Neural cell (in vitro differentiated cells): Measurements from ENCODE around the gene GAN. TPM values are rescaled to one million over a fixed set of nuclear protein-coding genes. Genes with fewer than 3 reads are reported as not detected.

Source experiments
- H2AFZ ChIP-seq: fragments of 200-600, 300-800 bp; sonication (generic), shearing (Covaris generic); 2 replicates; pipeline ENCODE4 v1.6.0; 2014; ENCODE audit warnings: low read depth, mild to moderate bottlenecking, antibody characterized with exemption, low read length, moderate library complexity
- H3F3A ChIP-seq: fragments of 200-600 bp; shearing (Covaris generic); 2 replicates; pipeline ENCODE4 v1.6.1; 2016; ENCODE audit warnings: mild to moderate bottlenecking, moderate library complexity, mixed read lengths, antibody characterized with exemption, low read length; ENCODE audit not compliant: insufficient read depth, poor library complexity, severe bottlenecking
- H3K27ac ChIP-seq: fragments of 200-600, 300-800 bp; sonication (generic), shearing (Covaris generic); 2 replicates; pipeline ENCODE4 v1.5.1; 2014; ENCODE audit warnings: mild to moderate bottlenecking, low read length, moderate library complexity
- H3K27me3 ChIP-seq: fragments of 300-800, 200-600 bp; sonication (generic), shearing (Covaris generic); 2 replicates; pipeline ENCODE4 v1.6.0; 2014; ENCODE audit warnings: mild to moderate bottlenecking, low read depth, low read length, moderate library complexity; ENCODE audit not compliant: insufficient read depth
- H3K36me3 ChIP-seq: fragments of 300-800, 200-600 bp; sonication (generic), shearing (Covaris generic); 2 replicates; pipeline ENCODE4 v1.5.1; 2014; ENCODE audit warnings: mild to moderate bottlenecking, antibody characterized with exemption, low read length, moderate library complexity; ENCODE audit not compliant: insufficient read depth
- H3K4me2 ChIP-seq: fragments of 300-800, 200-600 bp; sonication (generic), shearing (Covaris generic); 2 replicates; pipeline ENCODE4 v1.6.0; 2014; ENCODE audit warnings: mild to moderate bottlenecking, low read length
- H3K4me3 ChIP-seq: fragments of 300-800, 200-600 bp; sonication (generic), shearing (Covaris generic); 2 replicates; pipeline ENCODE4 v1.5.1; 2014; ENCODE audit warnings: mild to moderate bottlenecking, low read length, moderate library complexity
- H3K79me2 ChIP-seq: fragments of 200-600 bp; shearing (Covaris generic); replicated peaks from 2 replicates; pipeline ENCODE4 v1.6.0; 2014; ENCODE audit warnings: mild to moderate bottlenecking, low read length, moderate library complexity; ENCODE audit not compliant: insufficient read depth
- H3K9ac ChIP-seq: fragments of 300-800, 200-600 bp; sonication (generic), shearing (Covaris generic); 2 replicates; pipeline ENCODE4 v1.6.1; 2016; ENCODE audit warnings: mild to moderate bottlenecking, low read length, mixed read lengths
- H3K9me2 ChIP-seq: fragments of 200-600 bp; shearing (Covaris generic); 2 replicates; pipeline ENCODE4 v1.6.1; 2016; ENCODE audit warnings: mild to moderate bottlenecking, low read length, mixed read lengths; ENCODE audit not compliant: insufficient read depth
- H3K9me3 ChIP-seq: fragments of 200-600, 300-800 bp; sonication (generic), shearing (Covaris generic); 2 replicates; pipeline ENCODE4 v1.6.1; 2016; ENCODE audit warnings: mild to moderate bottlenecking, mixed run types, low read length, moderate library complexity, mixed read lengths
- H4K20me1 ChIP-seq: fragments of 200-600 bp; shearing (Covaris generic); 2 replicates; pipeline ENCODE4 v1.6.1; 2016; ENCODE audit warnings: mild to moderate bottlenecking, mixed run types; ENCODE audit not compliant: insufficient read depth
- EP300 ChIP-seq: fragments of 450-650 bp; conservative IDR thresholded peaks from 2 replicates; pipeline ENCODE4 v1.6.1; 2014; ENCODE audit warnings: antibody characterized with exemption, mild to moderate bottlenecking, moderate library complexity; ENCODE audit not compliant: poor library complexity, severe bottlenecking
- EZH2 ChIP-seq: fragments of 200-600, 300-800 bp; shearing (Covaris generic), sonication (generic); IDR thresholded peaks from 2 replicates; pipeline ENCODE4 v1.6.1; 2014; ENCODE audit warnings: antibody characterized with exemption, low read length, borderline replicate concordance, mild to moderate bottlenecking; ENCODE audit not compliant: insufficient read depth, poor library complexity, severe bottlenecking
- MXI1 ChIP-seq: fragments of 450-650 bp; conservative IDR thresholded peaks from 2 replicates; pipeline ENCODE4 v1.6.1; 2014; ENCODE audit warnings: antibody characterized with exemption, mild to moderate bottlenecking; ENCODE audit not compliant: poor library complexity, severe bottlenecking
- POLR2AphosphoS5 ChIP-seq: IDR thresholded peaks from 2 replicates; pipeline ENCODE4 v1.6.1; 2012
- RAD21 ChIP-seq: fragments of 450-650 bp; conservative IDR thresholded peaks from 2 replicates; pipeline ENCODE4 v1.6.1; 2014; ENCODE audit warnings: antibody characterized with exemption, mild to moderate bottlenecking, moderate library complexity
- SMC3 ChIP-seq: fragments of 450-650 bp; conservative IDR thresholded peaks from 2 replicates; pipeline ENCODE4 v1.6.1; 2014; ENCODE audit warnings: antibody characterized with exemption, mild to moderate bottlenecking, moderate library complexity; ENCODE audit not compliant: poor library complexity
- TAF1 ChIP-seq: IDR thresholded peaks from 2 replicates; pipeline ENCODE4 v1.6.1; 2012; ENCODE audit warnings: low read depth
- polyA plus RNA-seq: library from polyadenylated mRNA; depleted of rRNA; stranded (reverse); fragments of >200 nt; gene quantifications from 2 replicates; pipeline ENCODE4 v1.2.3, GENCODE V29; 2014
- TF ChIP-seq, protein P1 (sequence below): fragments of 450-650 bp; IDR thresholded peaks from 2 replicates; pipeline ENCODE4 v1.5.1; 2014; ENCODE audit warnings: antibody characterized with exemption, mild to moderate bottlenecking, moderate library complexity; ENCODE audit not compliant: poor library complexity, severe bottlenecking
- TF ChIP-seq, protein P2 (sequence below): IDR thresholded peaks from 2 replicates; pipeline ENCODE4 v1.6.1; 2012; ENCODE audit warnings: borderline replicate concordance

The GAN gene
- polyA plus RNA-seq, 1 donor from 2014 or later = 9.1 TPM

DNA sequence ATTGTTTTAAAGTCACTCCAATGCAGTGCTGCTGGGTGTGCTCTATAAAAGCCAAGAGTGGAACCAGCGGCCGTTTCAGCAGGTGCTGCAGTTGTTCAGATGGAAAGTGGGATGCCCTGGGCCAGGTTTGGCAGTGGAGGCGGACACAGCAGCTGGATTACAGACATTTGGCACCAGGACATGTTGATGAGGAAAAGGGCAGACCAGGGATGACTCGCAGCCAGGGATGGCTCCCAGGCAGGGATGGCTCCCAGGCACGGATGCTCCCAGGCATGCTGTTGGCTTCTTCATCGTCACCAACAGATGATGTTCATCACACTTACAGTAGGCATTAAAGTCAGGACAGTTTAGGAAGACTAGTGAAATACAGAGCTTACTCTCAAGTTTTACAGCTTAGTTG lies 10.0 kb downstream of the GAN start:
- Histone ChIP-seq H3K9me3 (no peaks in the 10 kb centered on the region), H3K27ac (no peak overlapping the region)

DNA sequence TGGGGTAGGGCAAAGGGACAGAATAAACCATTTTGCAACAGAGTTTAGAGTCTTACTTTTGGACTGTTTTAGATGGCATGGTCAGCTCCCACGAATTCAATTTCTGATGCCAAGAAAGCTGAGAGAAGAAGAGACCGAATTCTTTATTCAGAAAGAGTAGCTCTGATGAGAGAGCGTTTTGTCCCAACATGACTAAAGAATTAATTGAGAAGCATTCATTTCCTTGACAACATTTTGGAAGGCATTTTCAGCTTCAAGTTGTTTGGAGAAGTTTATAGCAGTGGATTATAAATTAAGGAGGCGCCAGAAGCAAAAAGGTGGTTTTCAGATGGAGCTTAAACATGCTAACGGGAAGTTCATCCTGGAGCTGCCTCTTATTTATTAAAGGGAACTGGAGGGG lies 12.2 kb downstream of the GAN start:
- Histone ChIP-seq H3K9me3 (no peaks in the 10 kb centered on the region), H4K20me1 (no peaks in the 10 kb centered on the region), H3K4me2 (no peak overlapping the region), H2AFZ (no peak overlapping the region), H3K9ac (no peak overlapping the region), H3K27me3 (no peaks in the 10 kb centered on the region), H3K36me3 (no peaks in the 10 kb centered on the region), H3K9me2 (no peaks in the 10 kb centered on the region), H3K79me2 (no peaks in the 10 kb centered on the region), H3F3A (no peaks in the 10 kb centered on the region), H3K4me3 (no peak overlapping the region), H3K27ac (no peak overlapping the region)
- TF ChIP-seq TAF1 = no peak
- no peak for TF ChIP-seq RAD21
- TF ChIP-seq, protein P1, sequence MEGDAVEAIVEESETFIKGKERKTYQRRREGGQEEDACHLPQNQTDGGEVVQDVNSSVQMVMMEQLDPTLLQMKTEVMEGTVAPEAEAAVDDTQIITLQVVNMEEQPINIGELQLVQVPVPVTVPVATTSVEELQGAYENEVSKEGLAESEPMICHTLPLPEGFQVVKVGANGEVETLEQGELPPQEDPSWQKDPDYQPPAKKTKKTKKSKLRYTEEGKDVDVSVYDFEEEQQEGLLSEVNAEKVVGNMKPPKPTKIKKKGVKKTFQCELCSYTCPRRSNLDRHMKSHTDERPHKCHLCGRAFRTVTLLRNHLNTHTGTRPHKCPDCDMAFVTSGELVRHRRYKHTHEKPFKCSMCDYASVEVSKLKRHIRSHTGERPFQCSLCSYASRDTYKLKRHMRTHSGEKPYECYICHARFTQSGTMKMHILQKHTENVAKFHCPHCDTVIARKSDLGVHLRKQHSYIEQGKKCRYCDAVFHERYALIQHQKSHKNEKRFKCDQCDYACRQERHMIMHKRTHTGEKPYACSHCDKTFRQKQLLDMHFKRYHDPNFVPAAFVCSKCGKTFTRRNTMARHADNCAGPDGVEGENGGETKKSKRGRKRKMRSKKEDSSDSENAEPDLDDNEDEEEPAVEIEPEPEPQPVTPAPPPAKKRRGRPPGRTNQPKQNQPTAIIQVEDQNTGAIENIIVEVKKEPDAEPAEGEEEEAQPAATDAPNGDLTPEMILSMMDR = no peak
- TF ChIP-seq EZH2 = no peak
- TF ChIP-seq, protein P2, sequence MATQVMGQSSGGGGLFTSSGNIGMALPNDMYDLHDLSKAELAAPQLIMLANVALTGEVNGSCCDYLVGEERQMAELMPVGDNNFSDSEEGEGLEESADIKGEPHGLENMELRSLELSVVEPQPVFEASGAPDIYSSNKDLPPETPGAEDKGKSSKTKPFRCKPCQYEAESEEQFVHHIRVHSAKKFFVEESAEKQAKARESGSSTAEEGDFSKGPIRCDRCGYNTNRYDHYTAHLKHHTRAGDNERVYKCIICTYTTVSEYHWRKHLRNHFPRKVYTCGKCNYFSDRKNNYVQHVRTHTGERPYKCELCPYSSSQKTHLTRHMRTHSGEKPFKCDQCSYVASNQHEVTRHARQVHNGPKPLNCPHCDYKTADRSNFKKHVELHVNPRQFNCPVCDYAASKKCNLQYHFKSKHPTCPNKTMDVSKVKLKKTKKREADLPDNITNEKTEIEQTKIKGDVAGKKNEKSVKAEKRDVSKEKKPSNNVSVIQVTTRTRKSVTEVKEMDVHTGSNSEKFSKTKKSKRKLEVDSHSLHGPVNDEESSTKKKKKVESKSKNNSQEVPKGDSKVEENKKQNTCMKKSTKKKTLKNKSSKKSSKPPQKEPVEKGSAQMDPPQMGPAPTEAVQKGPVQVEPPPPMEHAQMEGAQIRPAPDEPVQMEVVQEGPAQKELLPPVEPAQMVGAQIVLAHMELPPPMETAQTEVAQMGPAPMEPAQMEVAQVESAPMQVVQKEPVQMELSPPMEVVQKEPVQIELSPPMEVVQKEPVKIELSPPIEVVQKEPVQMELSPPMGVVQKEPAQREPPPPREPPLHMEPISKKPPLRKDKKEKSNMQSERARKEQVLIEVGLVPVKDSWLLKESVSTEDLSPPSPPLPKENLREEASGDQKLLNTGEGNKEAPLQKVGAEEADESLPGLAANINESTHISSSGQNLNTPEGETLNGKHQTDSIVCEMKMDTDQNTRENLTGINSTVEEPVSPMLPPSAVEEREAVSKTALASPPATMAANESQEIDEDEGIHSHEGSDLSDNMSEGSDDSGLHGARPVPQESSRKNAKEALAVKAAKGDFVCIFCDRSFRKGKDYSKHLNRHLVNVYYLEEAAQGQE = no peak
- no peak for TF ChIP-seq SMC3
- no peak for TF ChIP-seq POLR2AphosphoS5
- TF ChIP-seq MXI1 = no peak
- no peak for TF ChIP-seq EP300

More for the DNA sequence above, 10.0 kb downstream of the GAN start:
- Histone ChIP-seq H3K27me3 (no peaks in the 10 kb centered on the region), H3K4me3 (no peak overlapping the region), H3K79me2 (peaks cover 6% of the 10 kb centered on the region), H2AFZ (no peak overlapping the region), H4K20me1 (no peaks in the 10 kb centered on the region), H3K4me2 (no peak overlapping the region), H3K9ac (no peak overlapping the region), H3K36me3 (no peaks in the 10 kb centered on the region), H3K9me2 (no peaks in the 10 kb centered on the region), H3F3A (no peaks in the 10 kb centered on the region)
- TF ChIP-seq POLR2AphosphoS5 (no peak), SMC3 (no peak), MXI1 (no peak), RAD21 (no peak), EZH2 (no peak), TAF1 (no peak), EP300 (no peak)
- TF ChIP-seq, protein P2 = no peak
- TF ChIP-seq, protein P1 = no peak
